HEK293T (cell line): ENCODE measurements around the gene NAT8L.

Source experiments
- CTCF ChIA-PET: fragments of 350-600 bp; formaldehyde crosslinking; extraction: SDS; loops from one replicate; lab custom pipeline; 2021; ENCODE audit warnings: antibody characterized with exemption, inconsistent platforms; lab: Yijun Ruan, JAX
- POLR2A ChIA-PET: fragments of 350-600 bp; formaldehyde crosslinking; extraction: SDS; loops from one replicate; lab custom pipeline; 2020; ENCODE audit warnings: antibody characterized with exemption, inconsistent platforms; lab: Yijun Ruan, JAX
- DNase-seq: peaks from one replicate; pipeline ENCODE4 v3.0.0; 2012; ENCODE audit warnings: mixed read lengths; ENCODE audit errors: extremely low spot score
- ARNT ChIP-seq: fragments of 450-650 bp; IDR thresholded peaks from 2 replicates; pipeline ENCODE4 v1.6.1; 2017; ENCODE audit warnings: mild to moderate bottlenecking
- BHLHE40 ChIP-seq: fragments of 450-650 bp; IDR thresholded peaks from 2 replicates; pipeline ENCODE4 v1.6.1; 2016; ENCODE audit warnings: mild to moderate bottlenecking, moderate library complexity, borderline replicate concordance
- CTBP1 ChIP-seq: fragments of 450-650 bp; IDR thresholded peaks from 2 replicates; pipeline ENCODE4 v1.6.1; 2016; ENCODE audit warnings: borderline replicate concordance
- ELF4 ChIP-seq: fragments of 450-650 bp; IDR thresholded peaks from 2 replicates; pipeline ENCODE4 v1.6.1; 2017; ENCODE audit warnings: antibody characterized with exemption
- FOXA1 ChIP-seq: fragments of 450-650 bp; IDR thresholded peaks from 2 replicates; pipeline ENCODE4 v1.6.1; 2016; ENCODE audit warnings: mild to moderate bottlenecking
- FOXK2 ChIP-seq: fragments of 450-650 bp; IDR thresholded peaks from 2 replicates; pipeline ENCODE4 v1.6.1; 2016; ENCODE audit warnings: mild to moderate bottlenecking
- FOXM1 ChIP-seq: fragments of 450-650 bp; IDR thresholded peaks from 2 replicates; pipeline ENCODE4 v1.6.1; 2017; ENCODE audit warnings: mild to moderate bottlenecking, borderline replicate concordance
- HDGF ChIP-seq: fragments of 450-650 bp; IDR thresholded peaks from 2 replicates; pipeline ENCODE4 v1.6.1; 2017; ENCODE audit warnings: antibody characterized with exemption, borderline replicate concordance
- L3MBTL2 ChIP-seq: fragments of 450-650 bp; conservative IDR thresholded peaks from 2 replicates; pipeline ENCODE4 v1.6.1; 2016; ENCODE audit warnings: mild to moderate bottlenecking
- LEF1 ChIP-seq: fragments of 450-650 bp; IDR thresholded peaks from 2 replicates; pipeline ENCODE4 v1.6.1; 2017; ENCODE audit warnings: mild to moderate bottlenecking, borderline replicate concordance
- NFRKB ChIP-seq: fragments of 450-650 bp; IDR thresholded peaks from 2 replicates; pipeline ENCODE4 v1.6.1; 2016; ENCODE audit warnings: mild to moderate bottlenecking, moderate library complexity
- PKNOX1 ChIP-seq: fragments of 450-650 bp; IDR thresholded peaks from 2 replicates; pipeline ENCODE4 v1.6.1; 2016
- SP1 ChIP-seq: fragments of 450-650 bp; IDR thresholded peaks from 2 replicates; pipeline ENCODE4 v1.6.1; 2017
- SUZ12 ChIP-seq: fragments of 450-650 bp; IDR thresholded peaks from 2 replicates; pipeline ENCODE4 v1.6.1; 2016; ENCODE audit warnings: mild to moderate bottlenecking
- TARDBP ChIP-seq: fragments of 450-650 bp; IDR thresholded peaks from 2 replicates; pipeline ENCODE4 v1.6.1; 2016
- ZNF384 ChIP-seq: fragments of 450-650 bp; IDR thresholded peaks from 2 replicates; pipeline ENCODE4 v1.6.1; 2016

Gene NAT8L

DNA sequence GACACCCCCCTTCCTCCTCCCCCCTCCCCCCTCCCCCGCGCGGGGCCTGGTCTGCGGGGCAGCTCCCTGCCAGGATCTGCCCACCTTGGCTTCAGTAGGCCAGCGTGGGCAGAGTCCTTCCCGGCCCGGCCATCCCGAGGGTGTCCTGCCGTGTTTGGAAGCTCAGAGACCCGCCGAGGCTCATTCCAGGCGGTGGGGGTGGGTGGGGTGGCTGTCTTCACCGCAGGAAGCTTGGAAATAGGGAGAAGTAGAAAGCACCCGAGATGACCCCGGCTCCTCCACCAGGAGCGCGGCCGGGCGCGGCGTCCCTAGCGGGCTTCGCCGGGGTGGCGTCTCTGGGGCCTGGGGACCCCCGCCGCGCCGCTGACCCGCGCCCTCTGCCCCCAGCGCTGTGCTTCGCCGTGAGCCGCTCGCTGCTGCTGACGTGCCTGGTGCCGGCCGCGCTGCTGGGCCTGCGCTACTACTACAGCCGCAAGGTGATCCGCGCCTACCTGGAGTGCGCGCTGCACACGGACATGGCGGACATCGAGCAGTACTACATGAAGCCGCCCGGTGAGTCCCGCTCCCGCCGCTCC is 1.6 kb downstream of the NAT8L start:
- ChIA-PET POLR2A (interaction anchor here (0.7 to 0.8 kb wide), 2 partner anchors 51 to 52 kb away, joined by 3 to 4 read pairs; partner anchors contain the start of gene NELFA), CTCF (no interaction called here)
- DNase-seq: no peak
- TF ChIP-seq CTBP1 (no peak), FOXM1 (no peak), BHLHE40 (no peak), NFRKB (no peak), L3MBTL2 (no peak), FOXA1 (no peak), SP1 (no peak)

DNA sequence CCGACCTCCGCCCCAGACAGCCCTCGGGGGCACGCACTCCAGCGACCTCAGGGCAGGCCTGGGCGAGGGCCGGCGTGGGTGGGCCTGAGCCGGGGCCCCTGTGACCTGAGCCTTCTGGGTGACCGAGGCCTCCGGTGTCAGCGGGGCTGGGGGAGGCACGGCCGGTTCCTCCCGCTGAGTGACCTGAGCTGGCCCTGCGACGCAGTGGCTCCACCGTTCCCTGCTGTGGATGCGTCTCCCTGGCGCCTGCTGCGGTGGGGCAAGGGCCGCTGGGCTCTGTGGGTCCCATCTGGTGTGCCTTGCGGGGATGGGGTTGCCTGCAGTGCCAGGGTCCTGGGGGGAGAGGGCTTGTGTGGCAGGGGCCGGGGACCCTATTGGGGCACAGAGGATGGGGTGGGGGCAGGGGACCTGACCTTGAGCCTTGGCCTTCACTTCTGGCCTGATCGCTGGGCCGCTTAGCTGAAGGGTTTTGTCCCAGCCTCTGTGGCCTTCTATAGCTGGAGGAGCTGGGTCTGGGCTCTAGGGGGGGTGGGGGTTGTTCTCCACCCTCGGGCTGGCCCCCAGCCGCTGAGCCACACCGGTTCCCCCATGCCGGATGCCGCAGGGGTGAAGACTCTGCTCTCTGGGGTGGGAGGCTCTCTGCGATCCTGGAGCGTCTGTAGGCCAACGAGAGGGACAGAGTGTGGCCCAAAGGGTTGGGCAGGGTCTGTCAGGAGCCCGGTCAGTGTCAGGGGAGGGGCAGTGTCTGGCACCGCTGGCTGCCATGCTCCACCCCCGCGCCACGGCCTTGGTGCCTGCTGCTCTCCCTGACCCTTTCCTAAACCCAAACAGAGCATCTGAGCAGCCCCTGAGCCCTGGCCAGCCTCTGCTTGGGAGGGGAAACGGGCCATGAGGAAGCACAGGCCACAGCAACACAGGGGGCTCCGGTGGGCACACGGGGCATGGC is 2.3 kb downstream of the NAT8L start:
- CTCF ChIA-PET: no interaction called here

DNA sequence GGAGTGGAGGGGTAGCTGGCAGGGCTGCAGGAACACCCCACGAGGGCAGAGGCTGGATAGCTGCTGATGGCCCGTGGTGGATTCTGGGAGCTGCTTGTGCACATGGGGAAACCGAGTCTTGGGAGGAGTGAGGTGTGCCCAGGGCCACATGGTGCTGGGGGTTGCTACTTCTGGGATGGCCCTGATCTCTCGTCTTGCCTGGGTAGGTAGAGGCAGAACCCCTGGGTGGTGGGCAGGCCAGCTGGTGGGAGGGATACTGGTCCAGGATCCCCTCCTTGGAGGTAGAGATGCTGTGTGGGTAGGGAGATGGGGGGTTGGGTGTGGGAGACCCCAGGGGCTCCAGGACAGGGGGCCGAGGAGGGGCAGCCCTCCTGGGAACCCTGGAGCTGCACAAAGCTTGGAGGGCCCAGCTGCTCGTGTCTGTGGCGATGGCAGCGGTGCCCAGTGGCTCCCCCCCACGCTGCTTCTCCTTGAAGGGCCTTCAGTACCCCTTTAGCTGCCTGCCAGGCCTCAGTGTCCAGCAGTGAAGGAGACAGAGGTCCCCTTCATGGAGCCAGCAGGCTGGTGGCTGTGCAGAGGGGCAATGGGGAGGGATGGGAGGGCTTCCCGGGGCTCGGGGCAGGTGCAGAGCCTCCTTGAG is 3.2 kb downstream of the NAT8L start:
- TF ChIP-seq L3MBTL2: no peak
- no peak for TF ChIP-seq NFRKB
- TF ChIP-seq TARDBP: no peak
- POLR2A ChIA-PET: interaction anchor here (0.6 kb wide), 1 partner anchor 9 kb away, joined by 3 read pairs; no protein-coding TSS in a partner anchor
- CTCF ChIA-PET: interaction anchor here (1.2 kb wide), 1 partner anchor 53 kb away, joined by 3 read pairs; no protein-coding TSS in a partner anchor
- no peak for DNase-seq

More for the DNA sequence above, 2.3 kb downstream of the NAT8L start:
- TF ChIP-seq PKNOX1: no peak
- TF ChIP-seq BHLHE40: no peak
- TF ChIP-seq FOXM1: no peak
- no peak for TF ChIP-seq NFRKB
- TF ChIP-seq L3MBTL2: no peak
- no peak for TF ChIP-seq TARDBP
- TF ChIP-seq CTBP1: no peak
- TF ChIP-seq SP1: no peak
- no peak for TF ChIP-seq HDGF
- TF ChIP-seq LEF1: no peak
- no peak for TF ChIP-seq ARNT
- TF ChIP-seq ZNF384: no peak
- TF ChIP-seq FOXK2: no peak
- POLR2A ChIA-PET: interaction anchor here (0.6 to 0.8 kb wide), 2 partner anchors 10 to 53 kb away, joined by 3 read pairs; partner anchors contain the start of gene NELFA
- DNase-seq: no peak

- DNase-seq: no peak
- TF ChIP-seq ZNF384: no peak
- TF ChIP-seq SUZ12: no peak
- CTCF ChIA-PET: interaction anchor here (1.2 kb wide), 1 partner anchor 53 kb away, joined by 3 read pairs; no protein-coding TSS in a partner anchor
- POLR2A ChIA-PET: no interaction called here
These were observed 3.8 kb downstream of the NAT8L start for GRCh38 chr4:2062808-2063524.

GRCh38 chr4:2063557-2064275 is 4.6 kb downstream of the NAT8L start:
- CTCF ChIA-PET: interaction anchor here (1.2 kb wide), 1 partner anchor 54 kb away, joined by 3 read pairs; no protein-coding TSS in a partner anchor
- TF ChIP-seq BHLHE40 (no peak), SUZ12 (no peak), PKNOX1 (no peak), FOXK2 (no peak), HDGF (no peak), ARNT (no peak), ZNF384 (no peak), NFRKB (no peak), LEF1 (no peak), SP1 (no peak), TARDBP (no peak), ELF4 (no peak), CTBP1 (no peak), FOXM1 (no peak), L3MBTL2 (no peak), FOXA1 (no peak)
- DNase-seq: no peak
- POLR2A ChIA-PET: no interaction called here
